Liver (tissue), 9 donors: ENCODE measurements around the gene SFT2D1. TPM values are rescaled to one million over a fixed set of nuclear protein-coding genes. Genes with fewer than 3 reads are reported as not detected.

Experiments
- DNase-seq: peaks from one replicate; pipeline ENCODE4 v3.0.0-alpha.2; 2017; ENCODE audit warnings: low spot score
- H3K27ac ChIP-seq, 2 donors: one replicate each; pipeline ENCODE4 v1.7.0; 2013; ENCODE audit warnings: inconsistent platforms in 2 of 2, low read length in 2 of 2, control low read depth in 1 of 2, low read depth in 1 of 2, mild to moderate bottlenecking in 1 of 2
- H3K27me3 ChIP-seq, 4 donors: one replicate each; pipeline versions ENCODE4 v1.6.1 to v1.7.0; 2013; ENCODE audit warnings: low read length in 3 of 4, inconsistent platforms in 1 of 4, mild to moderate bottlenecking in 1 of 4, moderate library complexity in 1 of 4; ENCODE audit not compliant: control insufficient read depth in 4 of 4, insufficient read depth in 4 of 4
- H3K36me3 ChIP-seq, 4 donors: one replicate each; pipeline versions ENCODE4 v1.6.1 to v1.7.0; 2013; ENCODE audit warnings: low read length in 3 of 4, mild to moderate bottlenecking in 3 of 4, low read depth in 1 of 4, moderate library complexity in 1 of 4; ENCODE audit not compliant: control insufficient read depth in 4 of 4, insufficient read depth in 3 of 4
- H3K4me1 ChIP-seq, 4 donors: one replicate each; pipeline versions ENCODE4 v1.6.1 to v1.7.0; 2013; ENCODE audit warnings: low read length in 3 of 4, mild to moderate bottlenecking in 3 of 4, moderate library complexity in 1 of 4; ENCODE audit not compliant: control insufficient read depth in 4 of 4, insufficient read depth in 4 of 4
- H3K4me3 ChIP-seq, 3 donors: one replicate each; pipeline versions ENCODE4 v1.6.1 to v1.7.0; 2013; ENCODE audit warnings: low read length in 3 of 3, control low read depth in 1 of 3, low read depth in 1 of 3, mild to moderate bottlenecking in 1 of 3
- H3K9ac ChIP-seq, 2 donors: one replicate each; pipeline ENCODE4 v1.7.0; 2013; ENCODE audit warnings: low read length in 2 of 2, mild to moderate bottlenecking in 2 of 2, moderate library complexity in 2 of 2, control low read depth in 1 of 2, low read depth in 1 of 2
- H3K9me3 ChIP-seq, 4 donors: one replicate each; pipeline versions ENCODE4 v1.6.1 to v1.7.0; 2013; ENCODE audit warnings: low read length in 3 of 4; ENCODE audit not compliant: control insufficient read depth in 4 of 4
- EGR1 ChIP-seq, 2 donors: IDR thresholded peaks; 2 replicates each; pipeline ENCODE4 v1.6.1; 2016 to 2018; ENCODE audit warnings: antibody characterized with exemption in 2 of 2, low read depth in 2 of 2
- FOXA1 ChIP-seq: IDR thresholded peaks from 2 replicates; pipeline ENCODE4 v1.6.1; 2016; ENCODE audit warnings: antibody characterized with exemption
- FOXA2 ChIP-seq: IDR thresholded peaks from 2 replicates; pipeline ENCODE4 v1.6.1; 2016; ENCODE audit warnings: antibody characterized with exemption
- GABPA ChIP-seq, 2 donors: IDR thresholded peaks in 1 of 2; conservative IDR thresholded peaks in 1 of 2; 2 replicates each; pipeline ENCODE4 v1.6.1; 2016; ENCODE audit warnings: antibody characterized with exemption in 2 of 2, mild to moderate bottlenecking in 1 of 2, moderate library complexity in 1 of 2
- HNF4A ChIP-seq, 2 donors: conservative IDR thresholded peaks; 2 replicates each; pipeline ENCODE4 v1.6.1; 2016; ENCODE audit warnings: antibody characterized with exemption in 2 of 2, mild to moderate bottlenecking in 2 of 2
- HNF4G ChIP-seq: IDR thresholded peaks from 2 replicates; pipeline ENCODE4 v1.6.1; 2016; ENCODE audit warnings: antibody characterized with exemption
- JUND ChIP-seq, 2 donors: IDR thresholded peaks; 2 replicates each; pipeline ENCODE4 v1.6.1; 2016; ENCODE audit warnings: antibody characterized with exemption in 2 of 2
- NR2F2 ChIP-seq: IDR thresholded peaks from 2 replicates; pipeline ENCODE4 v1.6.1; 2016; ENCODE audit warnings: antibody characterized with exemption
- RAD21 ChIP-seq, 2 donors: IDR thresholded peaks; 2 replicates each; pipeline ENCODE4 v1.6.1; 2016; ENCODE audit warnings: antibody characterized with exemption in 2 of 2, mild to moderate bottlenecking in 2 of 2
- RXRA ChIP-seq, 2 donors: IDR thresholded peaks; 2 replicates each; pipeline ENCODE4 v1.6.1; 2017 to 2018; ENCODE audit warnings: antibody characterized with exemption in 2 of 2, mild to moderate bottlenecking in 1 of 2
- SP1 ChIP-seq: IDR thresholded peaks from 2 replicates; pipeline ENCODE4 v1.6.1; 2018; ENCODE audit warnings: antibody characterized with exemption, mild to moderate bottlenecking
- TAF1 ChIP-seq: conservative IDR thresholded peaks from 2 replicates; pipeline ENCODE4 v1.6.1; 2016; ENCODE audit warnings: antibody characterized with exemption, mild to moderate bottlenecking
- YY1 ChIP-seq: IDR thresholded peaks from 2 replicates; pipeline ENCODE4 v1.6.1; 2016; ENCODE audit warnings: antibody characterized with exemption, mild to moderate bottlenecking
- WGBS: extraction: QIAGEN DNeasy Blood & Tissue Kit; methylation state at CpG from one replicate; pipeline ENCODE4 v1.1.7; 2013; 5-methylcytosine and 5-hydroxymethylcytosine counted together
- polyA plus RNA-seq, 2 donors: library from polyadenylated mRNA; stranded (reverse) in 1 of 2; unstranded in 1 of 2; fragments of 200-250 nt in 1 of 2; fragments of >200 nt in 1 of 2; fragmentation: Nextera tagmentation in 1 of 2; extraction: Ambion mirVana in 1 of 2; gene quantifications; one replicate each; pipeline versions ENCODE4 v1.2.1 to v1.2.3, GENCODE V29; 2013 to 2015
- total RNA-seq, 2 donors: library from RNA; depleted of rRNA; stranded (reverse); fragments of >200 nt; gene quantifications; one replicate each; pipeline ENCODE4 v1.2.3, GENCODE V29; 2014
- TF ChIP-seq, protein P1 (sequence below): fragments of 150-350 bp; IDR thresholded peaks from 2 replicates; pipeline ENCODE4 v1.5.1; 2017; ENCODE audit warnings: improper control_type of control experiment, low read depth, low read length; ENCODE audit not compliant: missing input control
- TF ChIP-seq, protein P2 (sequence below): IDR thresholded peaks from 2 replicates; pipeline ENCODE4 v1.6.1; 2016; ENCODE audit warnings: antibody characterized with exemption
- TF ChIP-seq, protein P3 (sequence below): IDR thresholded peaks from 2 replicates; pipeline ENCODE4 v1.6.1; 2016; ENCODE audit warnings: antibody characterized with exemption
- TF ChIP-seq, protein P4 (sequence below): IDR thresholded peaks from 2 replicates; pipeline ENCODE4 v1.6.1; 2016; ENCODE audit warnings: antibody characterized with exemption, mild to moderate bottlenecking
- TF ChIP-seq, protein P5 (sequence below): IDR thresholded peaks from 2 replicates; pipeline ENCODE4 v1.6.1; 2016; ENCODE audit warnings: antibody characterized with exemption
- donor health status: healthy.
- donor health status: healthy.
- donor health status: healthy.
- donor health status: healthy.
- donor health status: healthy.

SFT2D1 gene
- total and polyA plus RNA-seq, 4 donors: 9.5 to 16.6 (median 15.2) TPM

DNA sequence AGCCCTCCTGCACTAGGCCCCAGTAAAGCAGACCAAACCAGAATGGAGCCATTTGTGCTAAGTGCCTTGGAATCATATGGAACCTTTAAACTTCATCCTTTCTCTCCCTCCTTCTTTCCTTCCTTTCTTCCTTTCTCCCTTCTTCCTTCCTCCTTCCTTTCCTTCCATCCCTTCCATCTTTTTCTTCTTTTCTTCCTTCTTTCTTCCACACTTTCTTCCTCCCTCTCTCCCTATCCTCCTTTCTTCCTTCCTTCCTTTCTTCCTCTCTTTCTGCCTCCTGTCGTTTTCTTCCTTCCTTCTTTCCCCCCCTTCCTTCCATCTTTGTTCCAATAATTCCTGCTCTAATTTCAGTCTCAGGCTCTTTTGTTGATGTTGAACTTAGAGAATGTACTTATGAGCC is 11.2 kb upstream of the SFT2D1 start:
- H3K27ac ChIP-seq: no peak overlapping the region
- no peak overlapping the region for H3K4me3 ChIP-seq
- no peak overlapping the region for H3K9ac ChIP-seq
- H3K36me3 ChIP-seq: no peaks in the 10 kb centered on the region
- no peaks in the 10 kb centered on the region for H3K27me3 ChIP-seq
- no peak for DNase-seq
- 85% methylated on average over 1 of the region's 1 CpG for WGBS
- H3K4me1 ChIP-seq: peaks cover 1 to 24% (median 10%) of the 10 kb centered on the region in 4 donors
- no peak for TF ChIP-seq TAF1
- TF ChIP-seq SP1: no peak
- no peak for TF ChIP-seq RXRA (IDR thresholded peaks at IDR 0.05)
- no peak for TF ChIP-seq JUND (IDR thresholded peaks at IDR 0.05)
- no peak for TF ChIP-seq HNF4A (conservative IDR thresholded peaks at IDR 0.05)
- no peak for TF ChIP-seq EGR1 (IDR thresholded peaks at IDR 0.05; ENCODE audit: low read depth in 2 of 2)
- TF ChIP-seq, protein P1, sequence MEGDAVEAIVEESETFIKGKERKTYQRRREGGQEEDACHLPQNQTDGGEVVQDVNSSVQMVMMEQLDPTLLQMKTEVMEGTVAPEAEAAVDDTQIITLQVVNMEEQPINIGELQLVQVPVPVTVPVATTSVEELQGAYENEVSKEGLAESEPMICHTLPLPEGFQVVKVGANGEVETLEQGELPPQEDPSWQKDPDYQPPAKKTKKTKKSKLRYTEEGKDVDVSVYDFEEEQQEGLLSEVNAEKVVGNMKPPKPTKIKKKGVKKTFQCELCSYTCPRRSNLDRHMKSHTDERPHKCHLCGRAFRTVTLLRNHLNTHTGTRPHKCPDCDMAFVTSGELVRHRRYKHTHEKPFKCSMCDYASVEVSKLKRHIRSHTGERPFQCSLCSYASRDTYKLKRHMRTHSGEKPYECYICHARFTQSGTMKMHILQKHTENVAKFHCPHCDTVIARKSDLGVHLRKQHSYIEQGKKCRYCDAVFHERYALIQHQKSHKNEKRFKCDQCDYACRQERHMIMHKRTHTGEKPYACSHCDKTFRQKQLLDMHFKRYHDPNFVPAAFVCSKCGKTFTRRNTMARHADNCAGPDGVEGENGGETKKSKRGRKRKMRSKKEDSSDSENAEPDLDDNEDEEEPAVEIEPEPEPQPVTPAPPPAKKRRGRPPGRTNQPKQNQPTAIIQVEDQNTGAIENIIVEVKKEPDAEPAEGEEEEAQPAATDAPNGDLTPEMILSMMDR: no peak
- TF ChIP-seq YY1: no peak
- TF ChIP-seq, protein P2, sequence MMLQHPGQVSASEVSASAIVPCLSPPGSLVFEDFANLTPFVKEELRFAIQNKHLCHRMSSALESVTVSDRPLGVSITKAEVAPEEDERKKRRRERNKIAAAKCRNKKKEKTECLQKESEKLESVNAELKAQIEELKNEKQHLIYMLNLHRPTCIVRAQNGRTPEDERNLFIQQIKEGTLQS: no peak
- no peaks in the 10 kb centered on the region for H3K9me3 ChIP-seq

DNA sequence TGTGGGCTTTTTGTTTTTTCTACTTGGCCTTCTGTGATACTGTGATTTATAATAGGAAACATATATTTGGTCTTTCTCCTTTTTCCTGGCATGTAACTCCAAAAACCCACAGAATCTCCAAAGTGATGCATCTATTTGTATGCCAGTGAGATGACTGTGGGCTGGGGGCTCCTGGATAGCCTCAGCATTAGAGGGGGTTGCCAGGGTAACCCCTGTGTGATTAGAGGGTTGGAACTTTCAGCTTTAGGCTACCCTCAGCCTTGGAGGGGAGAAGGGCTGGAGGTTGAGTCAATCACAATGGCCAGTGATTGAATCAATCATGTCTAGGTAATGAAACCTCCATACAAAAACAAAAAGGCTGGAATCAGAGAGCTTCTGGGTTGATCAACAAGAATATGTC is 10.6 kb upstream of the SFT2D1 start:
- Histone ChIP-seq H3K9me3 (no peaks in the 10 kb centered on the region), H3K4me1 (peaks cover 1 to 29% (median 14%) of the 10 kb centered on the region in 4 donors), H3K27ac (no peak overlapping the region), H3K9ac (no peak overlapping the region), H3K27me3 (no peaks in the 10 kb centered on the region), H3K4me3 (no peak overlapping the region), H3K36me3 (no peaks in the 10 kb centered on the region)
- no peak for DNase-seq
- TF ChIP-seq, protein P2: no peak
- TF ChIP-seq JUND (IDR thresholded peaks at IDR 0.05) (no peak), HNF4A (conservative IDR thresholded peaks at IDR 0.05) (no peak), HNF4G (no peak), TAF1 (no peak), EGR1 (IDR thresholded peaks at IDR 0.05; ENCODE audit: low read depth in 2 of 2) (no peak), SP1 (no peak), FOXA1 (no peak), RXRA (IDR thresholded peaks at IDR 0.05) (no peak), FOXA2 (no peak), NR2F2 (no peak), GABPA (IDR thresholded peaks at IDR 0.05 in 1 of 2, conservative IDR thresholded peaks at IDR 0.05 in 1 of 2) (no peak), RAD21 (IDR thresholded peaks at IDR 0.05) (no peak), YY1 (no peak)
- TF ChIP-seq, protein P3, sequence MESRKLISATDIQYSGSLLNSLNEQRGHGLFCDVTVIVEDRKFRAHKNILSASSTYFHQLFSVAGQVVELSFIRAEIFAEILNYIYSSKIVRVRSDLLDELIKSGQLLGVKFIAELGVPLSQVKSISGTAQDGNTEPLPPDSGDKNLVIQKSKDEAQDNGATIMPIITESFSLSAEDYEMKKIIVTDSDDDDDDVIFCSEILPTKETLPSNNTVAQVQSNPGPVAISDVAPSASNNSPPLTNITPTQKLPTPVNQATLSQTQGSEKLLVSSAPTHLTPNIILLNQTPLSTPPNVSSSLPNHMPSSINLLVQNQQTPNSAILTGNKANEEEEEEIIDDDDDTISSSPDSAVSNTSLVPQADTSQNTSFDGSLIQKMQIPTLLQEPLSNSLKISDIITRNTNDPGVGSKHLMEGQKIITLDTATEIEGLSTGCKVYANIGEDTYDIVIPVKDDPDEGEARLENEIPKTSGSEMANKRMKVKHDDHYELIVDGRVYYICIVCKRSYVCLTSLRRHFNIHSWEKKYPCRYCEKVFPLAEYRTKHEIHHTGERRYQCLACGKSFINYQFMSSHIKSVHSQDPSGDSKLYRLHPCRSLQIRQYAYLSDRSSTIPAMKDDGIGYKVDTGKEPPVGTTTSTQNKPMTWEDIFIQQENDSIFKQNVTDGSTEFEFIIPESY: no peak
- TF ChIP-seq, protein P1: no peak
- TF ChIP-seq, protein P4, sequence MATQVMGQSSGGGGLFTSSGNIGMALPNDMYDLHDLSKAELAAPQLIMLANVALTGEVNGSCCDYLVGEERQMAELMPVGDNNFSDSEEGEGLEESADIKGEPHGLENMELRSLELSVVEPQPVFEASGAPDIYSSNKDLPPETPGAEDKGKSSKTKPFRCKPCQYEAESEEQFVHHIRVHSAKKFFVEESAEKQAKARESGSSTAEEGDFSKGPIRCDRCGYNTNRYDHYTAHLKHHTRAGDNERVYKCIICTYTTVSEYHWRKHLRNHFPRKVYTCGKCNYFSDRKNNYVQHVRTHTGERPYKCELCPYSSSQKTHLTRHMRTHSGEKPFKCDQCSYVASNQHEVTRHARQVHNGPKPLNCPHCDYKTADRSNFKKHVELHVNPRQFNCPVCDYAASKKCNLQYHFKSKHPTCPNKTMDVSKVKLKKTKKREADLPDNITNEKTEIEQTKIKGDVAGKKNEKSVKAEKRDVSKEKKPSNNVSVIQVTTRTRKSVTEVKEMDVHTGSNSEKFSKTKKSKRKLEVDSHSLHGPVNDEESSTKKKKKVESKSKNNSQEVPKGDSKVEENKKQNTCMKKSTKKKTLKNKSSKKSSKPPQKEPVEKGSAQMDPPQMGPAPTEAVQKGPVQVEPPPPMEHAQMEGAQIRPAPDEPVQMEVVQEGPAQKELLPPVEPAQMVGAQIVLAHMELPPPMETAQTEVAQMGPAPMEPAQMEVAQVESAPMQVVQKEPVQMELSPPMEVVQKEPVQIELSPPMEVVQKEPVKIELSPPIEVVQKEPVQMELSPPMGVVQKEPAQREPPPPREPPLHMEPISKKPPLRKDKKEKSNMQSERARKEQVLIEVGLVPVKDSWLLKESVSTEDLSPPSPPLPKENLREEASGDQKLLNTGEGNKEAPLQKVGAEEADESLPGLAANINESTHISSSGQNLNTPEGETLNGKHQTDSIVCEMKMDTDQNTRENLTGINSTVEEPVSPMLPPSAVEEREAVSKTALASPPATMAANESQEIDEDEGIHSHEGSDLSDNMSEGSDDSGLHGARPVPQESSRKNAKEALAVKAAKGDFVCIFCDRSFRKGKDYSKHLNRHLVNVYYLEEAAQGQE: no peak
- TF ChIP-seq, protein P5, sequence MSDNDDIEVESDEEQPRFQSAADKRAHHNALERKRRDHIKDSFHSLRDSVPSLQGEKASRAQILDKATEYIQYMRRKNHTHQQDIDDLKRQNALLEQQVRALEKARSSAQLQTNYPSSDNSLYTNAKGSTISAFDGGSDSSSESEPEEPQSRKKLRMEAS: no peak
